Endometrial microvascular endothelial cells (primary cell): ENCODE measurements around the gene LRRC8E. TPM values are rescaled to one million over a fixed set of nuclear protein-coding genes. Genes with fewer than 3 reads are reported as not detected.

ENCODE experiments used
- in situ Hi-C: cut with HindIII; loops from 2 replicates; pipeline ENCODE4 v1.10.0; 2017; ENCODE audit warnings: low sequenced_read_pairs, low pct_unique_long_range_greater_than_20kb; ENCODE audit errors: inconsistent ontology term
- total RNA-seq: library from RNA; depleted of rRNA; stranded (reverse); fragments of >200 nt; gene quantifications from one replicate; pipeline ENCODE4 v1.2.3, GENCODE V29; 2015; ENCODE audit errors: inconsistent ontology term

Gene LRRC8E
- total RNA-seq, 1 donor from 2014 or later = 1.9 TPM

DNA sequence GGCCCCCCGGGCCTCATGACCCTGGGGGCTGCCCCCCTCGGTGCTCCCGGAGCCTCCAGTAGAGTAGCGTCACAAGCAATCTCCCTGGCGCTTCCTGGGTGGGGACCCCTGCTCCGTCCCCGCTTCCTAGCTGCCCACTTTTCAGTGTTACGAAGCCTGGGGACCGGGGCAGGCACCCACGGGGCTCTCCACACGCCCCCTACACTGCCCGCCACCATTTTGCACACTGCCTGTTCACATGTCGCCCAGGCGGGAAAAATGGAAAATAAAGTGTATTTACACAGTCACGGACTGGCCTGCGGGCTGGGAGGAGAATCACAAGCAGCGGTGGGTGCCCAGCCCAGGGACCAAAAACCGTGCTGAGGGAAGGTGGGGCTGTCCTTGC lies 23.6 kb upstream of the LRRC8E start:
- in situ Hi-C loops = no loop called here

DNA sequence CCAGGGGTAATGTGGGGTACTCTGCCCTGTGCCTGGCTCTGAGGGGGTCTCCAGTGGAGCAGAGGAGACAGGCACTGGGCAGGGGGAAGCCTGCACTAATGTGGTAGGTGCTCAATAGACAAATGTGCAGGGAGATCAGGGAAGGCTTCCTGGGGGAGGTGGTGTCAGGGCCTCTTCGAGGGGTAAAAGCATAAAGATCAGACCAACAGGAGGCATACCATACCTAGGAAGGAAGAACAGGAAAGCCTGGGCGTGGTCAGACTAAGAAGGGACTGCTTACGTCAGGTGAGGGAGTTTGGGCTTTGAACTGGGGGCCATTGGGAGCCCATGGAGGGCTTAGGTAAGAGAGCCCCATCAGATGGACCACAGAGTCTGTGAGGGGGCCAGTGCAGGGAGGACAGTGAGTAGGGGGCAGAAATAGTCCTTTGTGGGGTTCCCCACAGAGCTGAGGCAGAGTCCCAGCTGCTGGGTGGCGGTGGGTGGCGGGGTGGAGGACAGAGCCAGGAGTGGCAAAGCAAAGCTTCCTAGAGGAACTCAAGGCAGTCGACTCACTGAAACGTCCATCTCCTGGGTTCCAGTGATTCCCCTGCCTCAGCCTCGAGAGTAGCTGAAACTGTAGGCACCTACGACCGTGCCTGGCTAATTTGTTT lies 22.9 kb upstream of the LRRC8E start:
- in situ Hi-C loops = no loop called here

DNA sequence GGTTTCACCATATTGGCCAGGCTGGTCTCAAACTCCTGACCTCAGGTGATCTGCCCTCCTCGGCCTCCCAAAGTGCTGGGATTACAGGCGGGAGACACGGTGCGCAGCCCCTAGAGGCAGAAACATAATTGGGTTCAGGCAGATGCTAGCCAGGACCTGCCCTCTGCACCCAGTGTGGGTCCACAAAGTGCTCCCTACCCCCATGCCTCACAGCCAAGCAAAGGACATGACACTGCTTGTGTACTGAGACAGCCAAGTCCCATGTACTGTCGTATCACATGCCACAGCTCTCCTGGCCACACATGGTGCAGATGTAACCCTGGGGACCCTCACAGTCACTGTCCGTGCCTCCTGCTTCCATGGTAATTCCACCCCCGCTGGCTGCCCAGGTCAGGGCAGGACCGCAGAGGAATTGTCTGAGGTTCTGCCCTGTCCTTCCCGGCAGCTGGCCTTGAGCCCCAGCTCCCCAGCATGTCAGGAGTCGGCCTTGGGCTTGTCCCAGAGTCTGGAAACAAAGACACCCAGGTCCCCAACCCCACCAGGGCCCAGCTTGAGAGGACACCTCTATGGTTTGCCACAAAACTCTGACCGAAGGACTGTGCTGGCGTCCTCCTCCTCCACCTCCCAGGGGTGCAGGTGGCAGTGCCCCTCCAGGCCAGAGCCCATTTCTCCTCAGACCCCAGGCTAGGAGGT lies 21.8 kb upstream of the LRRC8E start:
- in situ Hi-C loops = no loop called here

DNA sequence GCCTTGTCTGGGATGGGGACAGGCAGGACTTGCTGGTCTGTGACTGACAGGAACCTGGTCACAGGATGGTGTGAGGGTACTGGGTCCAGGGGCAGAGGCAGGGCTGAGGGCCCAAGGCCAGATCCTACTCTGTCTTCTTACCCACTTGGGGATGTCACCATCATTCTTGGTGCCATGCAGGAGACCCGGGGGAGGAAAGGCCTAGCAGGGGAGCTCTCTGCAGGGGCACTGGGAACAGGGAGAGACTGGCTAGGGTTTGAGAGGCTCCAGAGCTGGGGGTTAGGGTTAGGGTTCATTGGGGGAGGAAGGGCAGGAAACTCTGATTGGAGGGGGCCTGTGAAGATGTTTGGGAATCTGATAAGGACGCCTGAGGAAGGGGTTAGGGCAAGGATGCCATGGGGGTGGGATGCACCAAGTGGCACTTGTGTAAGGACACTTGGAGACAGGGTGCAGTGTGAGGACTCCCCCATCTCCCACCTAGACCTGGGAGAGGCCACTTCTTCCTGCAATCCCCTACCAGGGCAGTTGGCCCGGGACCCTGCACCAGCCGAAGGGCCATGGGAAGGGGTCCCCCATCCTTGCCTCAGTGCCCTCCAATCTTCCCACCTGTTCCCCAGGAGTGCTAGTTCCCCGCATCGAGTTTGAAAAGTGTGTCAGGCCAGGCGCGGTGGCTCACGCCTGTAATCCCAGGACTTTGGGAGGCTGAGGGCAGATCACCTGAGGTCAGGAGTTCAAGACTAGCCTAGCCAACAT lies 21.0 kb upstream of the LRRC8E start:
- in situ Hi-C loops = no loop called here

DNA sequence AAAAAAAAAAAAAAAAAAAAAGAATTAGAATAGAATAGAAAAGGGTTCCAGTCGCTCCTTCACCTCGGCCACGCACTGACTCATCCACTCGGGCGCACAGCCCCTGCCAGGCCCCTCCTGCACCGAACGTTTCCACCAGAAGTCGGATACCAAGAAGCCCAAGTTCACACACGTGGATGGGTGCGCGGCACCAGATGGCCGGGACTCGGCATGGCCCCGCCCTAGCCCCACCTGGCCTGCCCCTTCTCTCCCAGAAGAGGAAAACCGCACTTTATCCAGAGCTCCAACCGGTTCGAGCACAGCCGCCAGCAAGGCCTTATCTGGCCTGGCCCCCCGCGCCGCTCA lies 20.0 kb upstream of the LRRC8E start:
- in situ Hi-C loops = no loop called here

DNA sequence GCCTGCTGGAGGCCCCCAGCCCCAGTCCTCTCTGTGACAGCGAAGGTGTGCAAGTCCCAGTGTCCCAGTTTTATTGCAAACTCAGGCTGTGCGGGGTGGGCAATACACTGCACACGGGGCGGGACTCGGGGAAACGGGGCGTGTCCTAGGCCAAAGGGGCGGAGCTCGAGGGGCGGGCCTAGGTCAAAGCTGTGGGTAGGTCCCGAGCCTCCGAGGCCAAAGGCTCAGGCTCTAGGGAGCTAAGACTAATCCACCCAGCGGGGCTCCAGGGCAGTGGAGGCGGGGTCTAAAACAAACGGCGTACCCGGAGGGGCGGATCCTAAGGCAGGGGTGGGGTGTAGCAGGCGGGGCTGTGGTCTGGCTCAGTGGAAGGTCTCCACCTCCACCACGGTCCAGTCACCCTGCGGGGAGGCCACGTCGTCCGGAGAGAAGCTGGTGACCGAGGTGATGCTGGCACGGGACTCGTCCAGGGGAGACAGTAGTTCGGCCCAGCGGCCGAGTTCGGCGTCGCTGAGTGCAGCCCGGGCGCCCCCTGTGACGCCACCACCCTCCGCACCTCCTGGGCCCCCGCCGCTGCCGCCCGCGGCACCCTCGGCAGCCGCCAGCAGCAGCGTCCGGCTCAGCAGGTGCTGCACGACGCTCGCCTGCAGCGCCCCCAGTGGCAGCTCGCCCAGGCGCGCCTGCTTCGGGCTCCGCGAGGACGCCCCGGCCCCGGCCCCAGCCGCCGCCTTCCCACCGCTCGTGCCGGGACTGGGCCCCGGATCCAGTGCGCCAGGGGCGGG lies 19.4 kb upstream of the LRRC8E start:
- in situ Hi-C loops = no loop called here

DNA sequence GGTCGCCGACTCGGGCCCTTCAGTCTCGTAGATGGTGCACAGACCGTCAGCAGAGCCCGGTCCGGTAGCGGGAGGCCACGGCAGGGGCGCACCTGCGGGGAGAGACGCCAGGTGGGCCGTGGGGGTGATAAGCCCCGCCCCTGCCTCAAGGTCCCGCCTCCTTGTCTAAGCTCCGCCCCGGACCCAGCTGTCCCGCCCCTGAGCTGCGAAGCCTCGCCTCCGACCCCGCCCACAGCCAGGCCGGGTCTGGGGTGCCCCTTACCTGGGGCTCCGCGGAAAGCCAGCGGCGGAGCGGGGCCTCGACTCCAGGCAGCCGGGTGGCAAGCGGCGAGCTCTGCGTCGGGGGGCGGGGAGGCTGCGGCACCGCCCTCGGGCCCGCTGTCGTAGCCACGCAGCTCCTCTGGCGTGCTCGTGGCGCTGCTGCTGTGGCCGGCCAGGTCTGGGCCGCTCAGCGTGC lies 18.8 kb upstream of the LRRC8E start:
- in situ Hi-C loops = no loop called here

DNA sequence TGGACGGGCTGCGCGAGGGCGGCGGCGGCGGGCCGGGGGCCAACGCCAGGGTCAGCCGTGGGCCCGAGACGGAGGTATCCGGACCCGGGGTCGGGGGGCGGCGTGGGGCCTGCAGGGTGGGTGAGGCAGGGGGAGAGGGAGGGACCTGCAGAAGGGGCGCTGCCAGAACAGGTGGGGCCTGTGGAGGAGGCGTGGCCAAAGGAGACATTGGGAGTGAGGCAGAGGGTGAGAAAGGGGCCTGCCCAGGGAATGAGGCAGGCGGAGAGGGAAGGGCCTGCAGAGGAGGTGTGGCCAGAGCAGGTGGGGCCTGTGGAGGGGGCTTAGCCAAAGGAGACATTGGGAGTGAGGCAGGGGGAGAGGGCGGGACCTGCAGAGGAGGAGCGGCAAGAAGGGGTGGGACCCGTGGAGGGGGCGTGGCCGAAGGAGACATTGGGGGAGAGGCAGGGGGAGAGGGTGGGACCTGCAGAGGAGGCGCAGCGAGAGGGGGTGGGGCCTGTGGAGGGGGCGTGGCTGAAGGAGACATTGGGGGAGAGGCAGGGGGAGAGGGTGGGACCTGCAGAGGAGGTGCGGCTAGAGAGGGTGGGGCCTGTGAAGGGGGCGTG lies 18.3 kb upstream of the LRRC8E start:
- in situ Hi-C loops = no loop called here

DNA sequence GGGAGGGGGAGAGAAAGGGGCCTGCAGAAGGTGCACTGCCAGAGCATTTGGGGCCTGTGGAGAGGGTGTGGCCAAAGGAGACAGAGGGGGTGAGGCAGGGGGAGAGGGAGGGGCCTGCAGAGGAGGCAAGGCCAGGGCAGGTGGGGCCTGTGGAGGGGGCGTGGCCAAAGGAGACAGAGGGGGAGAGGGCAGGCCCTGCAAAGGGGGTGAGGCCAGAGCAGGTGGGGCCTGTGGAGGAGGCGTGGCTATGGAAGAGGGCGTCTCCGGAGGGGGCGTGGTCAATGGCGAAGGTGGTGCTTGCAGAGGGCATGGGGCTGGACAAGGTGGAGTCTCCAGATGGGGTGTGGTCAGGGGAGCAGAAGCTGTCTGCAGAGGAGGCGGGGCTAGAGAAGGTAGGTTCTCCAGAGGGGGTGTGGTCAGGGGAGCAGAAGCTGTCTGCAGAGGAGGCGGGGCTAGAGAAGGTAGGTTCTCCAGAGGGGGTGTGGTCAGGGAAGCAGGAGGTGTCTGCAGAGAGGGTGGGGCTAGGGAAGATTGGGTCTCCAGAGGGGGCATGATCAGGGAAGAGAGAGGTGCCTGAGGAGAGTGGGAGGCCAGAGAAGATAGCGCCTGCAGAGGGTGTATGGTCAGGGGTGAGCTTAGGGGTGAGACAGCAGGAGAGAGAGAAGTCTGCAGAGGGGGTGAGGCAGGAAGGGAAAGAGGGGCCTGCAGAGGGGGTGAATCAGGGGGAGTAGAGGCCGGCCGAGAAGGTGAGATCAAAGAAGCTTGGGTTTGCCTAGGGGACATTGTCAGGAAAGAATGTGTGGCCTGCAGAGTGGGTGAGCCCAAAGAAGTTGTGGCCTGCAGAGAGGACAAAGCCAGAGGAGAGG lies 17.5 kb upstream of the LRRC8E start:
- in situ Hi-C loops = no loop called here

DNA sequence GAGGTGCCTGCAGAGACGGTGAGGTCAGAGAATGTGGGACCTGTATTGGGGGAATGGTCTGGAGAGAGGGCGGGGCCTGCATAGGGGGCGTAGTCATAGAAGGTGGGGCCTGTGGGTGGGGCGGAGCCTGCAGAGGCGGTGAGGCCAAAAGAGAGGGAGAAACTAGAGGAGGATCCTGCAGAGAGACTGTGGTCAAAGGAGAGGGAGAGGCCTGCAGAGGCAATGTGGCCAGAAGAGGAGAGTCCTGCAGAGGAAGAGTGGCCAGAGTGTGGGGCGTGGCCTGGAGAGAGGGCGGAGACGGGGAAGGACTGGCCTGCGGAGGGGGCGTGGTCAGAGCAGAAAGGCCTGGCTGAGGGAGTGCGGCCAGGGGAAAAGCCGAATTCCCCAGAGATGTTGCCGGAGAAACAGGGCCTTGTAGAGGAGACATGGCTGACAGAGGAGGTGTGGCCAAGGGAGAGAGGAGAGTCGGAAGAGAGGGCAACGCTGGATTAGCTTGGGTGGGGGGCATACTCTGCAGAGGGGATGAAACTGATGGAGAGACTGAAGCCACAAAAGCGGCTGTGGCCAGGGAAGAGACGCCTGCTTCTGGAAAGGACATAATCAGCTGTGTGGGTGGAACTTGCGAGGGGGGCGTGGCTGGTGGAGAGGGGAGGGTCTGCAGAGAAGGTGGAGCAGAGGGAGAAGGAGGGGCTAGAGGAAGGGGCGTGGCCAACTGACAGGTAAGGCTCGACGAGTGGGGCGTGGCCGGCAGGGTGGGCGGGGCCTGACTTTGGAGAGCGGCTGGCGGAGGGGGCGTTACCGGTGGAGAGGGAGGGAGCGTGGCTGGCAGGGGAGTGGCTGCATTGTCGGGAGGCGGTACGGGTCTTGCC lies 16.6 kb upstream of the LRRC8E start:
- in situ Hi-C loops = no loop called here

DNA sequence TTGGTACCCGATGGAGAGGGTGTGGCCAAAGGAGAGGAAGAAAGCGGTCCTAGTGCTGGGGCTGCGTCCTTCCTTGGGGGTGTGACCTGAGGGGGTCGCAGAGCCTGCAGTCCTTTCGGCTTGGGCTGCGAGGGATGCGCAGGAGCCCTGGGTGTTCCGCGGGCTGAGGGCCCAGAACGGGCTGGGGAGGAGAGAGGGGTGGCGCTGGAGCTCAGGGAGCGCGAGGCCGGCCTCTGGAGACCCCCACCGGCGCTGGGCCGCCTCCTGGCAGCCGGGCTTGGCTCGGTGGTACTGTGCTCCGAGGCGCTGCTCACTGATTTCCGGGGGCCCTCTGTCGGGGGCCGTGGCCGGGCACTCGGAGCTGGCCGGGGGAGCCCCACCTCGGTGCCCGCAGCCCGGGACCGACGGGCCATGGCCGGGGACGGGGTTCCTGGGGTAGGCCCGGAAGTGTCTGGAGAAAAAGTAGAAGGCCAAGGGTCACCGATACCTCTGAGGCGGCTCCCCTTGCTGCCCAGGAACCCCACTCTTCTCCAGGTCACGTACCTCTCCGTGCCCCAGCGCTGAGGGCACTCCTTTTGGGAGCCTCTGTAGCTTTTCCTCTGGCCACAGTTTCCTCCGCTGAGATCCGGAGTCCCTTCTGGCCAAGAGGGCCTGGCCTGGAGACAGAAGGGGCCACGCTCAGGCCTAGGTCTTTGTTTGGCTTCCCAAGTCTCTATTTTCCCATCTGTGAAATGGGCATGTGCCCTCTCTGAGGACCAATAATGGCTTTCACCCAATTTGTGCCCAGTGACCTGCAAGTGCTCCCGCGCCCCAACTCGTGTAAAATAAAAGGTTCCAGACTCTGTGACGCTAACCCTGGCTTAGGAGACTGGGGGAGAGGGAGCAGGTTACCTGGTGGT lies 15.8 kb upstream of the LRRC8E start:
- in situ Hi-C loops = no loop called here

DNA sequence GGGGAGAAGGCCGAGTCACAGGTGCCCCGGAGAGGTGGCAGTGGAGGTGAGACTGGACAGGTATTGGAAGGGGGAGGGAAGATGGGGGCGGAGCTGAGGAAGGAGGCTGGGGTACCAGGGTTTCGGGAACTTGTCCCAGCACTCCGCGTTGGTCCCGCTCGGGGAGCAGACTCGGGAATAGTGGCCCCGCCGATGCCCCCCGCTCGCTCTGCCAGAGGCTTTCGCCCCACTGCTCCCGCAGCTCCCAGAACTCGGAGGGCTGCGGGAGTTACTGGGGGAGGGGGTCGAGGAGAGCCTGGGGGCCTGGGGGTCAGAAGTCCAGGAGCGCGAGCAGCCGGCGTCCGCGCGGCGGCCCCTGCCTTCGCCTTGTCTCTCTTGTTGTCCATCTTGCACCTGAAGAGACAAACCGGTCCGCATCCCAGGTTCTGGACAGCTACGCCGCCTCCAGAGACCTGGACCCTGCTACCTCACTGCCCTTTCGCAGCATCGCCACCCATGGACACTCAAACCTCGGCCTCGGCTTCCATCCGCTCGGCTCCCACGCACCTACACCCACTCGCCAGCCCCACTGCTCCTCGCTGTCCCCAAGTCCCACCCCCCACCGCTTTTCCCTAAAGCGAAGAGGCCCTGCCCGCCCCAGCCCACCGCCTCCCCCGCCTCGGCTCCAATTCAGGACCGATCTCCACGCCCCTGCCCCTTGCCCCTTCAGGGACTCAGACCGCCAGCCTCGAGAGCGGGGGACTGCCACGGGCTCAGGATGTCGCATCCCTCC lies 14.8 kb upstream of the LRRC8E start:
- in situ Hi-C loops = no loop called here

DNA sequence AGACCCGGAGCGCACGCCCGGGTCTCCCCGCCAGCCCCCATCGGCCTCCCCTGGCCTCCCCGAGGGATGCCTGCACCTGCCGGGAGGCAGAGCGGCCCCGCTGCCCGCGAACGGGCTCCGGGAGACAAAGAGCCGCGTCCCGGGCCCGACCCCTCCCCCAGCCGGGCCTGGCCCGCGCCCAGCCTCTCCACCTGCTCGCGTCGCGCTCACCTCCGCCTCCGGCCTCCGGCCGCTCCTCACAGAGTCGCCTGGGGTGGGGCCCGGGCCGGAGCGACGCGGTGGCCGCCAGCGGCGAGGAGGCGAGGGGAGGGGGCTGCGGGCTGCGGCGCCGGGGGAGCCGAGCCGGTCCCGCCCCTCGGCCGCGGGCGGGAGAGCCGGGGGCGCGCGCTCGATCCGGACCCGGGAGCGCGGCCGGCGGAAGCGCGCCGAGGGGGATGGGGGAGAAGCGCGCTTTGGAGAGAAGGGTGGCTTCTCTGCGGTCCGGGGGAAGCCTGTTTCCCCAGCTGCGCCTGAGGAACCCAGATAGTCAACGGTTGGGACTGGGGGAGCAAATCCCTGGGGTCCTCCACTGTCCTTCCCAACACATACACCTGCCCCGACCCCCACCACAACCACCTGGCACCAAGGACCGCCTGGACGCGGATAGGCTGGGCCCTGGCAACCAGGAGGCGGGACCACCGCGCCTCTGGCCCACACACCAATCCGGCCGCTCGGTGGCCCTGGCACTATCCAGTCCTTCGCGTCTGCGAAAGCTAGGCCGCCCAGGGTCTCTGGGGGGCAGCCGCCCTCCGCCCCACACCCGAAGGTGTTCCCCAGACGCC lies 14.0 kb upstream of the LRRC8E start, which contains the start of gene PRR36:
PRR36 (minus strand) TSS at position 315 of the 821 bp plus-strand sequence. CDS start 701 bp downstream, outside the sequence.
- in situ Hi-C loops = no loop called here

DNA sequence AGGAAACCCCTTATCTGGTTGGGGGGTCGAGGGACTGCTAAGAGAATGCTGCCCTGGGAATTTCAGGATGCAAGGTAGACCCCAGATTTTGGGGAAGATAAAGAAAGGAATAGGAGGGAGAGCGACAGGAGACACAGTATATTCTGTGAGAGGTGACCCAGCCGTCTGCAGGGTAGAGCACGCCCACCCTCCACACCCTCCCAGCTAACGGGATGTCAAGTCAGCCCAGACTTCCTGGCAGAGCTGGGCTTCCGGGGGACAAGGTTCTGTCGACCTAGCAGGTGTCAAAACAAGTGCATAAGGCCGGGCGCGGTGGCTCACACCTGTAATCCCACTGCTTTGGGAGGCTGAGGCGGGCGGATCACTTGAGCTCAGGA lies 13.4 kb upstream of the LRRC8E start:
- in situ Hi-C loops = no loop called here
